ENCODE results near the gene EVI5L.
A peak's percentile ranks its signal among the peaks of the same experiment; 100 is the strongest.
"Not testable (repeated sequence)": the region's sequence is repeated elsewhere in the genome, so short reads cannot be mapped to it uniquely, and the experiment has no call there.

The EVI5L gene

DNA sequence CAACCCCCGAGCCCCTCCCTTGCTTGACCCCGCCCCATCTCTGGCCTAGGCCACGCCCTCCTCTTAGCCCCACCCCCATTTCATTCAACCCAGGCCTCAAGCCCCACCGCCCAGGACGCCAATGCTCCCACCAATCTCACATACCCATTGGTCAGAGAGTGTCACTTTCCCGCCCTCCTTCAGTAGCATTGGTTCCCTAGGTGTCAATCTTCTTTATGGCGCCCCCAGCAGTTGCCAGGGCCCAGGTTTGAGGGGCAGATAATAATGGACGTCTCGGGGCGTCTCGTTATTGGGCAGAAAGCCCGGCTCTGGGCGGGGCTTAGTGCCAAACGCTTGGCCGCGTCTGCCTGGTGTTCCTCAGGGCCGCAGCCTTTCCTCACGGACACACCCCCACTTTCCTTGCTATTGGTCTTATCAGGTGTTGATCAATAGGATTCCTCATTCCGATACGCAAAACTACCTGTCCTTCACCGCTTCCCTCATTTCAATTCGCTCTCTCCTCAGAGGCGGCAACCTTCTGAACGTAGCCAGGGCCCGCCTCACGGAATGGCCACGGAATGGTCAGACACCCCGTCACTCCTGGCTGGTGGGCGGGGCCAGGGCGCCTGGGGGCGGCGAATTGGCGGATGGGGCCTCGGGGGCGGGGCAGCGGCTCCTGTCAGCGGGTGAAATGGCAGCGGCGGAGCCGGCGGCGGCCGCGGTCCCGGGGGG lies at the start of gene EVI5L:
TSS of gene EVI5L (plus strand) at position 658 of the 711 bp plus-strand sequence. CDS start 16,325 bp downstream, outside the sequence.
- peak; percentile 96 to 100 (median 100) for DNase-seq

DNA sequence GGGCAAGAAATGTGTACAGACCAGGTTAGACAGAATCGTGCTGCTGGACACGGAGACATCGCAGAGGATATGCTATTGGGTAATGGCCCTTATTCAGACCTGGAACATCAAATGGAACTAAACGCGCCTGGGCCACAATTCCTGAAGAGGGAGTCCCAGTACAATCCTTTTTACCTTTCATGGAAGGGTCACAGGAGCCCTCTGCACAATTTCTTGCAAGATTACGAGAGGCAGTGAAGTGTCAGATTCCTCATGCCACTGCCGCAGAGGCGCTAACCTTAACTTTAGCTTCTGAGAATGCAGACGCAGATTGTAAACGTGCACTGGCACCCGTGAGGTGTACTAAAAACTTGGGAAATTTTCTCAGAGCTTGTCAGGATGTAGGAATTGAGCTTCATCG lies 48.9 kb upstream of the EVI5L start:
- DNase-seq: no peak

DNA sequence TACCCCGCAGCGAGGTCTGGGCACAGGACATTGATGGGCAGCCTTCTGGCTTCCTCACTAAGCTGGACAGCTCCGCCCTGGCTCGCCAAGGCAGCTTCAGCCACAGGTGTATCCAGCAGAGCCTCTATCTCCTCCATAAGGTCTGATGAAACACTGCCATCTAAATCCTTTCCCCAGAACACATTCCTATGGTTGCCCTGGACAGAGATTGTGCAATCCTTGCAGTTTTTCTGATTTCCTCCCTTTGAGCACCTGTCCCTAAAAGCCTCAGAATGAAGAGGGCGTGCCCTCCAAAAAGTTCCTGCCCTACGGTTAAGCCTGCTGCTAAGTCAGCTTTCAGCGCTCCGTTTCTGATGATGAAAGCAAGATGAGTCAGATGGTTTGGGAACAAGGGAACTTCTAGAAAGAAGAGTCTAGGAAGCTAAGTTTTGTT lies 46.0 kb upstream of the EVI5L start:
- DNase-seq: no peak

DNA sequence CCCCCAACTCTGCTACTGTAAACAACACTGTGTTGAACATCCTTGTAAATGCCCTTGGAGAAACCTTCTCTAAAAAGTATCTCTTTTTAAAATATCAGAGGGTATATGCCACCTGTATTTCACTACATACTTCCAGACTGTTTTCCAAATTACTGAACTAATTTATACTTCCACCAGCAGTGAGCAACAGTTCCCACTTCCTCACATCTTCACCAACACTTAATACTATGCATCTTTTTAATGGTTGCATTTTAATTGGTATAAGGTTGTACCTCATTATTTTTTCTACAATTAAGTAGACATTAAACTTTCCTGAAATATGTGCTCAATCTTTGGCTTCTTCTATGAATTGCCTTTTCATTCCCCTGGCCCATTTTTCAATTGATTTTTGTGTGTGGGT lies 45.2 kb upstream of the EVI5L start:
- DNase-seq: no peak

DNA sequence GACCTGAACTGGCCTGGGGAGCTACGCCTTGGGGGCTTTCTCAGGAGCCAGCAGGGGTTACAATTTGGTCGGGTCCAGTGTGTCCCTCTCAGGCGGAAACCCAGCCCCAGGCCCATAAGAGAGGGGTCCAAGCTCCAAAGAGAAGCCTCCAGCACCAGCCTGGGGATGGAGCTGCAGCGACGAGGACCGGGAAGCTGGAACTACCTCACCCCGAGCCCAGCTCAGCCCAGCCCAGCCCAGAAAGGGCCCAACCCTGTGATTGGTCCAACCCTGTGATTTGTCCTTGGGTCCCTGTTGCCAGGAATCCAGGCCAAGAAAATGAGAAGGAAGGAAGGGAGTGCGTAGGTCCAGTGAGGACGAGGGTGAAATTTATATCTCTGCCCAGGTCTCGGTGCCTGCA lies 42.9 kb upstream of the EVI5L start:
- DNase-seq: no peak

DNA sequence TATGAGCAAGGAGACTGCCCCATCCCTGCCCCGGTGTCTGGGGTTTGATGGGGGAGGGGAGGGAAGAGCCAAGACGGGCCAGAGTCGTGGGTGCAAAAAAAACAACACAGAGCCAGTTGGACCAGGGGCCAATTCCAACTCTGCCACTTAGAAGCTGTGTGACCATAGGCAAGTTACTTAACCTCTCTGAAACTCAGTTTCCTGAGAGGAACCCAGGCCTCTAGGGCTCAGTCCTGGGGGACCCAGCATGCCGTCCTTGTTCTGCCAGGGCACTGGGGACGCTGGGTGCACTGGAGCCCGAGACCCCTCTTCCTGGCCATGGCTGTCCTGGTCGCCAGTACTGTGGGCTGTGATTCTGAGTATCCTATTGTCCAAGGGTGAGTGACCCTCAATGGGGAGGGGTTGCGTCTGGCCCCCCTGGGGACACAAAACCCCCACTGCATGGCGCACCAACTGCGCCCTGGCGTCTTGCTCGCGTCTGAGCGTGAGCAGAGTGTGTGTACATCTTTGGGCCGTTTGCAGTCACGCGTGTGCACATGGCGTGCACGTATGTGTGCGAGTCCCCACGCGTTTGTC lies 42.3 kb upstream of the EVI5L start:
- DNase-seq: no peak

DNA sequence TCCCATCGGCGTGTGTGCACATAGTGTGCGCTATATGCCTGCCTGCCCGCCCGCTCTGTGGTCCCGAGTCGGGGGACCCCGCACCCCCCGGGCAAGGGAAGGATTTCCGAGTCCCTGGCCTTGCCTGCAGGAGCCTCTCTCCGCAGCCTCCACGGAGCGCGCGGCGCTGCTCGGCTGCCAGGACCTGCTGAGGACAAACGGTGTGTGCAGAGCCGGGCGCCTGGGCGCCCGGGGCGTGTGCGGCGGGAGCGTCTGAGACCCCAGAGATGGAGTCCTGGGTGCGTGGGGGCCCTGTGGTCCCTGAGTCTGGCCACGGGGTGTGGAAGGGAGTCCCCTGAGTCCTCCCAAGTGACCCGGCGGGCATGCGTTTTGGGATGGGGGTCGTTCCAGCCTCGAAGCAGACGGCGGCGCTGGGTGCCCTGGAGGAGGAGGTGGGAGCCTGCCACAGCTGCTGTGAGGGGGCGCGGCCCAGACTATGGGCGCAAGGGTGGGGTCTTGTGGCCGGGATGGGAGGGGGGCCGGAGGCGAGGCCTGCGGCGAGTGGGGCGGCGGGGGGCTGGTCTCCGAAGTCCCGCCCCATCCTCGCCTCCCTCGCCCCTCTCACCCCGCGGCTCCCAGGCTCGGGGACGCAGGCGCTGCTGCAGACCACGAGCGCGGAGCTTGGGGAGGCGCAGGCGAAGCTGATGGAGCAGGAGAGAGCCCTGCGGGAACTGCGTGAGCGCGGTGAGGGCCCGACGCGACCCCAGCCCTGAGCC lies 41.7 kb upstream of the EVI5L start:
- DNase-seq: no peak

DNA sequence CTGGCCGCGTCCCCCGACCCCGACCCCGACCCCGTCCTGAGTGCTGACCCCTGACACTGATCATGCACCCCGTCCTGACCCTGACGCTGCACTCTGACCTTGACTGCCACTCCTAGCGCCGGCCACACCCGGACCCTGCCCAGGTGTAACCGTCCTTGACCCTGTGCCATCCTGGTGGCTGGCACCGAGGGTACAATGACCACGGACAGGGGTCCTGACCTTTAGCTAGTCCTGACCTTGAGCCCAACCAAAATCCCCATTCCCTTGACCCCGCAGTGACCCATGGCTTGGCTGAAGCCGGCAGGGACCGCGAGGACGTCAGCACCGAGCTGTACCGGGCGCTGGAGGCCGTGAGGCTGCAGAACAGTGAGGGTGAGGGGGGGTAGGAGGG lies 41.1 kb upstream of the EVI5L start:
- DNase-seq: no peak

DNA sequence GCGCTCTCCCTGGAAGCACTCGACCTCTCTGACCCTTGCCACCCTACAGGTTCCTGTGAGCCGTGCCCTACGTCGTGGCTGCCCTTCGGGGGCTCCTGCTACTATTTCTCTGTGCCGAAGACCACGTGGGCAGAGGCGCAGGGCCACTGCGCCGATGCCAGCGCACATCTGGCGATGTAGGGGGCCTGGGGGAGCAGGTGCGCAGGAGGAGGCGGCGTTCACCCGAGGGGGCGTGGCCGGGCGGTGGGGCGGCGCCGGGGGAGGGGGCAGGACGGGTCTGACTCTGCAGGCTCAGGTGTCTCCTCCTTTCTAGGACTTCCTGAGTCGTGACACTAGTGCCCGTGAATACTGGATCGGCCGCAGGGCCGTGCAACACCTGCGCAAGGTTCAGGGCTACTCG lies 40.6 kb upstream of the EVI5L start:
- peak in 2 of 3 experiments; percentile 27 to 64 for DNase-seq

DNA sequence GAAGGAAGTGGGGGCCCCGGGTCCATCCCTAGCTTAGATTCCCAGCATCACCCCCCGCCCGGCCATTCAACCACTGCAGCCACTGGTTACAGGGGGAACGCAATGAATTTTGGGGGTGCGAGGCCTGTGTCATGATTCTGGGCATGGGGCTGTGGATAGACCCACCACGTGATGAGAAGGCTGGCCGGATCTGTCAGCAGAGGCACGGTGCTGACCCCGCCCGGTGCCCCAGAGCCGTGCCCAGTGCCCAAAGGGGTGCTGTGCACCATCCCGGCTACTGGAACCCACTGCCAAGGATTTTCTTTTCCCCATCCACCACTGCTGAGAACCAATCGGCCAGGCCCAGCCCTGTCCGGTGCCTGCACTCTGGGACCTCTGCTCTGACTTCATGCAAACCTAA lies 39.6 kb upstream of the EVI5L start:
- no peak for DNase-seq

DNA sequence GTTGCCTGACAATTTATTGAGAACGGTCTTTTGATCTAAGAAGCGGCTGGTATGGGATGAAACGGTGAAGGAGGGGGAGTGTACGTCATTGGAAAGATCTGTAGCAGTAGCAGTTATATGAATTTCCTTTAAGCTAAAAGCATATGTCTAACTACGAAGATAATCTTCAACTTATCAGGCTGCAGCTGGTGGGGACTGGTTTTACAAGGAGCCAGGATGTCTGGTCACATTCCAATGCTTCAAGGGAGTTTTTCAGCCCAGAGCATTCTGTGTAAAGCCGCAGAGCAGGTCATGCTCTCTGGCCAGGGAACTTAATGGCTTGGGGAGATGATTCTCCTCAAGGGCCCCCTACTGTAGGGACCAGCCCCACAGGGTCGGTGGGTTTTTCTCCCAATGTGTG lies 37.7 kb upstream of the EVI5L start:
- no peak for DNase-seq

DNA sequence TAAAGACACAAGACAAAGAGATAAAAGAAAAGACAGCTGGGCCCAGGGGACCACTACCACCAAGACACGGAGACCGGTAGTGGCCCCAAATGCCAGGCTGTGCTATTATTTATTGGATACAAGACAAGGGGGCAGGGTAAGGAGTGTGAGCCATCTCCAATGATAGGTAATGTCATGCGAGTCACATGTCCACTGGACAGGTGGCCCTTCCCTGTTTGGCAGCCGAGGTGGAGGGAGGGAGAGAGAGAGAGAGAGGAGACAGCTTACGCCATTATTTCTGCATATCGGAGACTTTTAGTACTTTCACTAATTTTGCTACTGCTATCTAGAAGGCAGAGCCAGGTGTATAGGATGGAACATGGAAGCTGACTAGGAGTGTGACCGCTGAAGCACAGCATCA lies 37.3 kb upstream of the EVI5L start:
- DNase-seq: not testable (repeated sequence)

DNA sequence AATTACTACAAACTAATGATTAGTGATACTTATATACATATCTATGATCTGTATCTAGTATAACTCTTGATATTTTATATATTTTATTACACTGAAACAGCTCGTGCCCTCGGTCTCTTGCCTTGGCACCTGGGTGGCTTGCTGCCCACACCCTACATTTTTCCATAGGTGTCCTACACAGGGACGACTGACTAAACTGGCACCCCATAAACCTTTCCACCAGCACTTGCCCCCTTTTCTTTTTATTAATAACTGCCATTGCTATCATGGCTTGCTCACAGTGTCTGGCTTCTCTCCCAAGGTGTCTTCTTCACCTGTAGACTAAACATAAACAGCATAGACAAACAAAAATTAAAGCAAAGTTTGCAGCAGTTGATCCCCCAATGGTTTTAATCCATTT lies 36.5 kb upstream of the EVI5L start:
- no peak for DNase-seq

DNA sequence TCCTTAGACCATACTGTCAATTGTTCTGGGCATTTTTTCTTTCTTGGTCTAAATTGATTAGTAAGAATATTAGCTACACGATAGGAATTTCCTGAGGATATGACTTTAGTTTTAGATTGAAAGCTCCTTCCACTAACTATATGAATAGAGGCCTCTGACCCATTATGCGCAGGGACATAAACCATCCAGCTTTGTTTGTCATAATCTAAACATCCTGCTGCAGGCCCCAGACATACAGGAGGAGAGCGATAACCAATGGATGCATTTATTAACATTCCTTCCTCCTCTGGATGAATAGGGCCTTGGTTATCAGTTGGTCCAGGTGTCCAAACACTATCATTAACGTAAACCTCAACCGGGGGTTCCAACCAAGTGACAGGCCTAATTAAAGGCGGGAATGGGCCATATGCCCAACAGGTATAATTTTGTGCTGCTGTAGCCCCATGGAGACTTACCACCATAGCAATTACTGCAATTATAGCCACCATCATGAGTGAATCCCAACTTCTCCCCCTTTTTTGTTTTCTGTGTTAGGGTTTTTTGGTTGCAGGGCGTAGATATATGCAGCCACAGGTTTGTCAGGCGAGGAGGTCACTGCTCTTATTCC lies 34.4 kb upstream of the EVI5L start:
- peak in 2 of 3 experiments; percentile 49 to 92 for DNase-seq

DNA sequence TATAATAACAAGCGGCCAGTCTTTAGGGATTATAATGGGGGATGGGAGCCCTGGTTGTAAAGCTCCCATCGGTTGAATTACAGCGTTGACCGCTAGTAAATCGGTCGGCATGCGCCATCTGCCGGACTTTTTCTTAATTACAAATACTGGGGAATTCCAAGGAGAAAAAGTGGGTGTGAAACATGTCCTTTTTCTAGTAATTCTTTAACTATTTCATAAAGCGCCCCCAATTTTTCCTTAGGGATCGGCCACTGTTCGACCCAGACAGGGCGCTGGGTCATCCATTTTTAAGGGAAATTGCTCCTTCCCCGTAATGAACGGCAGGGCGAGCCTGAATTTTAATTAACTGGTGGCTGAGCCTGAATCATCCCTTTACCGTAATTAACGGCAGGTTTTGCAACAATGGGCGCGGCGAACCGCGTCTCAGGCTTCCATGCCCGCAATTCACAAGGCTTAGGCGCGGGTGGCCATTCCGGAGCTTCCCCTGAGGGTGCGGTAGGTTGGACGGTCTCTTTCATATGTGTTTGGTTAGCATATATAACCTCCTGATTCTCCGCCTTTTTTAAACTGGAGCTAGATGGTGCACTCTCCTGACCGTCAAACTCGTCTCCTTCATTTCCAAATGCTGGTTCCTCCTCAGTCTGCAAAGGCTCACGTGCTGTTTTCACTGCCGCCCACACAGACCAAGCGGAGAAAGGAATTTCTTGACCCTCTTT lies 30.2 kb upstream of the EVI5L start:
- peak; percentile 40 to 90 (median 74) for DNase-seq

DNA sequence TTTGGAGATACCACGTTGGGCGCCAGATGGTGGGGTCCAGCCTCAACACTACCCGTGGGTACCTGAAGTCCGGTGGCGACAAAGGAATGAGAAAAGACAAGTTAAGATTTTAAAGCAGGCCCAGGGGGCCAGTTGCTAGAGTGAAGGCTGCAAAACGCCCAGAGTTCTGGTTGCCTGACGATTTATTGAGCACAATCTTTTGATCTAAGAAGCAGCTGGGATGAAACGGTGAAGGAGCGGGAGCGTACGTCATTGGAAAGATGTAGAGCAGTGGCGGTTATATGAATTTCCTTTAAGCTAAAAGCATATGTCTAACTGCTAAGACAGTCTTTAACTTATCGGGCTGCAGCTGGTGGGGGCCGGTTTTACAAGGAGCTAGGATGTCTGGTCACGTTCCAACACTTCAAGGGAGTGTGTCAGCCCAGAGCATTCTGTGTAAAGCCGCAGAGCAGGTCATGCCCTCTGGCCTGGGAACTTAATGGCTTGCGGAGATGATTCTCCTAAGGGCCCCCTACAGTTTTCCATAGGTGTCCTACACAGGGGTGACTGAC lies 28.9 kb upstream of the EVI5L start:
- DNase-seq: no peak

DNA sequence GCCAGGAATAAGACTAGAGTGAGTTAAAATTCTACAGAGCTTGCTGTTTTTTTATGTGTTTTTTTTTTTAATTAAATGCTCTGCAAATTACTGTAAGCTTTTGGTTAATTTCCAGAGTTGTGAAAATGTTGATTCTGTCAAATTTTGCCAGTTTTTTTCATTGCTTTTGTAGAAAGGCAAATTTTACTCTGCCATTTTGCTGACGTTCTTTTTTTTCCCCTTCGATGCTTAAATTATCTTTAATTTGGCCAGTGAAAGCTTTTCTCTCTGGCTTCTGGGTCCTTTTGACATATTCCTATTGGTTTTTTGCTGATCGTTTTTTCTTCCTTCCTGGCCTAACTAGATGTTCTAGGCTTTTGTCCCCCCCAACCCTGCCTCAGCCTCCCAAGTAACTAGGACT lies 23.8 kb upstream of the EVI5L start:
- DNase-seq: no peak

DNA sequence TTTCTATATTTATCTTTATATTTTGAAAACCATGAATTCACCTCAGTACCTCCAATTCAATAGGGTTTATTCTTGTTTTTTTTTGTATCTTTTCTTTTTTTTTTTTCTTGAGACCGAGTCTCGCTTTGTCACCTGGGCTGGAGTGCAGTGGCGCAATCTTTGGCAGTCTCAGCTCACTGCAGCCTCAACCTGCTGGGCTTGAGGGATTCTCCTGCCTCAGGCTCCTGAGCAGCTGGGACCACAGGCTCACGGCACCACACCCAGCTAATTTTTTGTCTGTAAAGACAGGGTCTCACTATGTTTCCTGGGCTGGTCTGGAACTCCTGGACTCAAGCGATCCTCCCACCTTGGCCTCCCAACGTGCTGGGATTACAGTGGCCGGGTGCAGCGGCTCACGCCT lies 23.1 kb upstream of the EVI5L start:
- no peak for DNase-seq

DNA sequence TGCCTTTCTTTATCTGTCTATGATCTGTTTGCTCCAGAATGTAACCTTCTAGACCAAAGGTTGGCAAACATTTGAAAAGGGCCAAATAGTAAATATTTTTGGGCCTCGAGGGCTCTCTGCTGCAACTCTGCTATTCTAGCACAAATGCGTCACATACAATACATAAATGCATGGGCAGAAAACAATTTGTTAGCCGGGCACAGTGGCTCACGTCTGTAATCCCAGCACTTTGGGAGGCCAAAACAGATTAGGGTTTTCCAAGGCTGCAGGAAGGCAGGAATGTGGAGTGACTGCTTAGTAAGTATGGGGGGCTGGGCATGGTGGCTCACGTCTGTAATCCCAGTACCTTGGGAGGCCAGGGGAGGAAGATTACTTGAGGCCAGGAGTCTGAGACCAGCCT lies 21.9 kb upstream of the EVI5L start:
- DNase-seq: no peak

DNA sequence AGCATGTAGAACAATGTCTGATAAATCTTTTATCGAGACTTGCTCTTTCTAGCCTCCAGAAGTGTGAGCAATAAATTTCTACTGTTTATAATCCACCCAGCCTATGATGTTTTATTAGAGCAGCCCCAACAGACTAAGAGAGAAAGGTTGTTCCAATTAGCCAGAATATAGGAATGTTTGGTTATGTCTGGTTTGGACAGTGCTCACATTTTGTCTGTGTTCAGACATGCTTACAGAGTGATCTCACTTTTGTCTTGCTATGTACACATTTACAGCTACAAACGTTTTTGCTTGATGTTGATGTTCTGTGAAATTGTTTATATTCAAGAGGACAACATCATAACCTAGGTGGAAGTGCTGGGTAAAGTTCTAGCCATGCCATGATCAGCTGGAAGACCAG lies 18.0 kb upstream of the EVI5L start:
- no peak for DNase-seq

DNA sequence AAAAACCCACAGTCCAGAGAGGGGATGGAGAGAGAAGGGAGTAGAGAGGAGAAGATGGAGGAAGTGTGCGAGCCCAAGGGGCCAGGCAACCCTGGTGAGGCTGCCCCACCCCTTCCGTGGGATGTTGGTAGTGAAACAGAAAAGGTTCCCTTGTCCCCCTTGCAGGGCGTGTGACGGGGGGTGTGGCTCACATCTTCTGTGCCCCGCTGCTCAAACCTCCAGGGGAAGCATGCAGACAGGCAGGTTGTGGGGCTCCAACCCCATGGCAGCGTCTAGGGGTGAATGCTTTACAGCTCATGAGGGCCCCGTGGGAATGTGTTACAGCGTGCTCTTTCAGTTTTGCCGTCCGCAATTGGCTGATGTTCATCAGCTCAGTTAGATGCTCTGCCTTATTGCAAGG lies 14.7 kb upstream of the EVI5L start:
- no peak for DNase-seq

DNA sequence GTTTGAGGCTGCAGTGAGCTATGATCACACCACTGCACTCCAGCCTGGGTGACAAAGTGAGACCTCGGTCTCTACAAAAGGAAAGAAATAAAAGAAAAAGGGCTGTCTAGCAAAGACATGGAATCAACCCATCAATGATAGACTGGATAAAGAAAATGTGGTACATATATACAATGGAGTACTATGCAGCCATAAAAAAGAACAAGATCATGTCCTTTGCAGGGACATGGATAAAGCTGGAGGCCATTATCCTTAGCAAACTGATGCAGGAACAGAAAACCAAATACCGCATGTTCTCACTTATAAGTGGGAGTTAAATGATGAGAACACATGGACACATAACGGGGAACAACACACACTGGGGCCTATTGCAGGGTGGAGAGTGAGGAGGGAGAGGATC lies 14.0 kb upstream of the EVI5L start:
- DNase-seq: not testable (repeated sequence)

DNA sequence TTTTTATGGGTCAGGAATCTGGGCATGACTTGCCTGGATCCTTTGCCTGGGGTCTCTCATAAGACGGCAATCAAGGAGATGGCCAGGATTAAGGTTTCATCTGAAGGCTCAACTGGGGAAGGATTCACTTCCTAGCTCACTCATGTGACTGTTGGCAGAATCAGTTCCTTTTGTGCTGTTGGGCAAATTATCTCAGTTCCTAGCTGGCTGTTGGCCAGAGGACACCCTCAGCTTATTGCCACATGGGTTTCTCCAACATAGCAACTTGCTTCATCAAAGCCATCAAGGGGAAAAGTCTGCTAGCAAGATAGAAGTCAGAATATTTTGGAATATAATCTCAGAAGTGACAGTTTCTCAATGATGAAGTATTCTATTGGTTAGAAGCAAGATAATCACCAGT lies 12.2 kb upstream of the EVI5L start:
- no peak for DNase-seq
